GM21515 (cell line): ENCODE measurements around the gene GATM.

Experiments used
- ATAC-seq: cut with Tn5 transposase; IDR thresholded peaks from one replicate; pipeline ENCODE4 v1.9.1; 2021; ENCODE audit not compliant: unreplicated experiment

The GATM gene

GRCh38 chr15:45378149-45378912 is at the start of gene GATM:
TSS of gene GATM (minus strand) at chr15:45378544. CDS start at chr15:45378453, 91 bp downstream.
- ATAC-seq = peak; percentile 83

- ATAC-seq = no peak
Measured at GRCh38 chr15:45427085-45427484, 48.7 kb upstream of the GATM start.

GRCh38 chr15:45425135-45425534 is 46.8 kb upstream of the GATM start:
- ATAC-seq = no peak

GRCh38 chr15:45424429-45424828 is 46.1 kb upstream of the GATM start:
- no peak for ATAC-seq

- ATAC-seq = no peak
Measured at GRCh38 chr15:45417303-45417950, 39.1 kb upstream of the GATM start.

- no peak for ATAC-seq
Measured at GRCh38 chr15:45414215-45414885, 36.0 kb upstream of the GATM start.

- no peak for ATAC-seq
Measured at GRCh38 chr15:45409596-45409995, 31.3 kb upstream of the GATM start.

- ATAC-seq = no peak
Measured at GRCh38 chr15:45407786-45408185, 29.4 kb upstream of the GATM start.

- peak; percentile 32 for ATAC-seq
Measured at GRCh38 chr15:45402955-45403877, 24.9 kb upstream of the GATM start.

- peak; percentile 84 for ATAC-seq
Measured at GRCh38 chr15:45402162-45402954, 24.0 kb upstream of the GATM start.

GRCh38 chr15:45401665-45402161 is 23.4 kb upstream of the GATM start:
- ATAC-seq = no peak

GRCh38 chr15:45399381-45400212 is 21.3 kb upstream of the GATM start:
- no peak for ATAC-seq

- no peak for ATAC-seq
Measured at GRCh38 chr15:45397116-45397665, 18.8 kb upstream of the GATM start.

GRCh38 chr15:45395943-45396342 is 17.6 kb upstream of the GATM start:
- ATAC-seq = no peak

- no peak for ATAC-seq
Measured at GRCh38 chr15:45394681-45395080, 16.3 kb upstream of the GATM start.

- ATAC-seq = no peak
Measured at GRCh38 chr15:45393851-45394250, 15.5 kb upstream of the GATM start.

GRCh38 chr15:45392584-45392855 is 14.2 kb upstream of the GATM start:
- ATAC-seq = no peak

GRCh38 chr15:45391746-45392583 is 13.6 kb upstream of the GATM start:
- ATAC-seq = peak; percentile 89
